KMS-11 (cell line): Measurements from ENCODE around the gene ALOX5AP.

Experiments used
- H2AFZ ChIP-seq: fragments of 200-600 bp; sonication (generic); 2 replicates; pipeline ENCODE4 v1.6.1; 2016; ENCODE audit warnings: antibody characterized with exemption, mixed run types, low read depth
- H3K27ac ChIP-seq: fragments of 200-600 bp; sonication (generic); 2 replicates; pipeline ENCODE4 v1.6.1; 2016; ENCODE audit warnings: mild to moderate bottlenecking, mixed run types
- H3K27me3 ChIP-seq: fragments of 200-600 bp; sonication (generic); 2 replicates; pipeline ENCODE4 v1.6.1; 2017; ENCODE audit warnings: mild to moderate bottlenecking, low read depth, mixed run types, moderate library complexity; ENCODE audit not compliant: insufficient read depth
- H3K36me3 ChIP-seq: fragments of 200-600 bp; sonication (generic); 2 replicates; pipeline ENCODE4 v1.6.1; 2017; ENCODE audit warnings: mild to moderate bottlenecking, mixed run types; ENCODE audit not compliant: insufficient read depth
- H3K4me1 ChIP-seq: fragments of 200-600 bp; sonication (generic); 2 replicates; pipeline ENCODE4 v1.6.1; 2016; ENCODE audit warnings: mild to moderate bottlenecking, low read depth, mixed run types; ENCODE audit not compliant: poor library complexity, severe bottlenecking
- H3K4me2 ChIP-seq: fragments of 200-600 bp; sonication (generic); 2 replicates; pipeline ENCODE4 v1.7.0; 2016; ENCODE audit warnings: mild to moderate bottlenecking, mixed run types
- H3K4me3 ChIP-seq: fragments of 200-600 bp; sonication (generic); IDR thresholded peaks from 2 replicates; pipeline ENCODE4 v1.6.1; 2017; ENCODE audit warnings: low read depth, low read length, mixed read lengths; ENCODE audit not compliant: insufficient read depth
- H3K79me2 ChIP-seq: fragments of 200-600 bp; sonication (generic); 2 replicates; pipeline ENCODE4 v1.6.1; 2016; ENCODE audit warnings: low read depth, mixed run types; ENCODE audit not compliant: insufficient read depth
- H3K9ac ChIP-seq: fragments of 200-600 bp; sonication (generic); 2 replicates; pipeline ENCODE4 v1.6.1; 2016; ENCODE audit warnings: mild to moderate bottlenecking, mixed run types
- H4K20me1 ChIP-seq: fragments of 200-600 bp; sonication (generic); 2 replicates; pipeline ENCODE4 v1.6.1; 2016; ENCODE audit warnings: mild to moderate bottlenecking, mixed run types; ENCODE audit not compliant: insufficient read depth
- CTCF ChIP-seq: fragments of 200-600 bp; sonication (generic); conservative IDR thresholded peaks from 2 replicates; pipeline ENCODE4 v1.6.1; 2017; ENCODE audit warnings: low read depth, mild to moderate bottlenecking, antibody characterized with exemption, low read length, moderate library complexity, mixed read lengths

The ALOX5AP gene

GRCh38 chr13:30715837-30716236 is 19.5 kb upstream of the ALOX5AP start:
- Histone ChIP-seq H3K79me2 (no peaks in the 10 kb centered on the region), H3K4me1 (peaks cover 3% of the 10 kb centered on the region), H3K9ac (no peak overlapping the region), H4K20me1 (no peaks in the 10 kb centered on the region), H3K27me3 (no peaks in the 10 kb centered on the region), H2AFZ (no peak overlapping the region), H3K4me3 (no peak overlapping the region), H3K27ac (no peak overlapping the region), H3K4me2 (no peak overlapping the region), H3K36me3 (no peaks in the 10 kb centered on the region)
- no peak for TF ChIP-seq CTCF

GRCh38 chr13:30718661-30719524 is 16.4 kb upstream of the ALOX5AP start:
- Histone ChIP-seq H3K4me2 (no peak overlapping the region), H3K36me3 (no peaks in the 10 kb centered on the region), H3K4me1 (peaks cover 3% of the 10 kb centered on the region), H3K9ac (no peak overlapping the region), H3K4me3 (no peak overlapping the region), H3K27ac (no peak overlapping the region), H3K79me2 (no peaks in the 10 kb centered on the region), H3K27me3 (no peaks in the 10 kb centered on the region), H4K20me1 (no peaks in the 10 kb centered on the region), H2AFZ (no peak overlapping the region)
- no peak for TF ChIP-seq CTCF

- Histone ChIP-seq H3K36me3 (no peaks in the 10 kb centered on the region), H3K9ac (no peak overlapping the region), H3K4me1 (peaks cover 3% of the 10 kb centered on the region), H3K4me3 (no peak overlapping the region), H3K4me2 (no peak overlapping the region), H4K20me1 (no peaks in the 10 kb centered on the region), H3K27ac (no peak overlapping the region), H2AFZ (no peak overlapping the region), H3K27me3 (no peaks in the 10 kb centered on the region), H3K79me2 (no peaks in the 10 kb centered on the region)
- no peak for TF ChIP-seq CTCF
Observed at GRCh38 chr13:30719525-30719914, 15.8 kb upstream of the ALOX5AP start.

GRCh38 chr13:30720172-30720869 is 15.0 kb upstream of the ALOX5AP start:
- no peaks in the 10 kb centered on the region for H4K20me1 ChIP-seq
- H3K9ac ChIP-seq = no peak overlapping the region
- no peak for TF ChIP-seq CTCF
- no peaks in the 10 kb centered on the region for H3K79me2 ChIP-seq
- H3K4me3 ChIP-seq = no peak overlapping the region
- no peak overlapping the region for H3K4me2 ChIP-seq
- no peaks in the 10 kb centered on the region for H3K27me3 ChIP-seq
- H3K36me3 ChIP-seq = no peaks in the 10 kb centered on the region
- H3K27ac ChIP-seq = no peak overlapping the region
- H3K4me1 ChIP-seq = peaks cover 3% of the 10 kb centered on the region
- H2AFZ ChIP-seq = no peak overlapping the region
